Progenitor cell of endocrine pancreas (in vitro differentiated cells): ENCODE results near the gene SCIN. TPM values are rescaled to one million over a fixed set of nuclear protein-coding genes. Genes with fewer than 3 reads are reported as not detected.
"Not testable (repeated sequence)": the region's sequence is repeated elsewhere in the genome, so short reads cannot be mapped to it uniquely, and the experiment has no call there.

Experiments
- DNase-seq: peaks from one replicate; pipeline ENCODE4 v3.0.0; 2021; ENCODE audit warnings: low spot score; ENCODE audit not compliant: unreplicated experiment
- H3K27ac Mint-ChIP-seq: 2 replicates; pipeline ENCODE4 v1.8.0; 2021; ENCODE audit warnings: mild to moderate bottlenecking, moderate library complexity, mixed read lengths
- H3K27me3 Mint-ChIP-seq: 2 replicates; pipeline ENCODE4 v1.8.0; 2021; ENCODE audit warnings: mixed read lengths
- H3K36me3 Mint-ChIP-seq: 2 replicates; pipeline ENCODE4 v1.8.0; 2022; ENCODE audit warnings: mixed read lengths; ENCODE audit not compliant: insufficient read depth
- H3K4me1 Mint-ChIP-seq: 2 replicates; pipeline ENCODE4 v1.8.0; 2021; ENCODE audit warnings: low read depth, mixed read lengths
- H3K4me3 Mint-ChIP-seq: 2 replicates; pipeline ENCODE4 v1.8.0; 2021; ENCODE audit warnings: low read depth, mild to moderate bottlenecking, moderate library complexity, mixed read lengths
- H3K9me3 Mint-ChIP-seq: 2 replicates; pipeline ENCODE4 v1.8.0; 2021; ENCODE audit warnings: low read depth, mixed read lengths
- total RNA-seq: library from RNA; stranded (reverse); gene quantifications from 2 replicates; pipeline ENCODE4 v1.2.1, GENCODE V29; 2021
- TF ChIP-seq, protein P1 (sequence below): fragments of 200-600 bp; sonication (generic); IDR thresholded peaks from one replicate; pipeline ENCODE4 v1.5.0; 2021; ENCODE audit warnings: antibody characterized with exemption, mild to moderate bottlenecking; ENCODE audit not compliant: unreplicated experiment

Gene SCIN
- total RNA-seq, 1 donor from 2014 or later, result 0.10 TPM

DNA sequence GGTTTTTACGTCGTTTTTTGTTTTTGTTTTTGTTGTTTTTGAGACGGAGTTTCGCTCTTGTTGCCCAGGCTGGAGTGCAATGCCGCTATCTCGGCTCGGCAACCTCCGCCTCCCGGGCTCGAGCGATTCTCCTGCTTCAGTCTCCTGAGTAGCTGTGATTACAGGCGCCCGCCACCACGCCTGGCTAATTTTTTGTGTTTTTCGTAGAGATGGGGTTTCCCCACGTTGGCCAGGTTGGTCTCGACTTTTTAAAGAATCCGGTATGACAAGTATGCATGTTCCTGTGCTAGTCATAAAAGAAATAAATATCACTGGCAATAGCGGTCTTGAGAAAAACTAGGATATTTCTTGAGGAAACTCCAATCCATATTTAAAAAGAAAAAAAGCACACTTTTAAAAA is 114.2 kb downstream of the SCIN start:
- H3K36me3 Mint-ChIP-seq, result no peaks in the 10 kb centered on the region
- H3K27me3 Mint-ChIP-seq, result no peaks in the 10 kb centered on the region
- H3K27ac Mint-ChIP-seq, result no peak overlapping the region
- DNase-seq, result no peak
- no peaks in the 10 kb centered on the region for H3K9me3 Mint-ChIP-seq
- TF ChIP-seq, protein P1, sequence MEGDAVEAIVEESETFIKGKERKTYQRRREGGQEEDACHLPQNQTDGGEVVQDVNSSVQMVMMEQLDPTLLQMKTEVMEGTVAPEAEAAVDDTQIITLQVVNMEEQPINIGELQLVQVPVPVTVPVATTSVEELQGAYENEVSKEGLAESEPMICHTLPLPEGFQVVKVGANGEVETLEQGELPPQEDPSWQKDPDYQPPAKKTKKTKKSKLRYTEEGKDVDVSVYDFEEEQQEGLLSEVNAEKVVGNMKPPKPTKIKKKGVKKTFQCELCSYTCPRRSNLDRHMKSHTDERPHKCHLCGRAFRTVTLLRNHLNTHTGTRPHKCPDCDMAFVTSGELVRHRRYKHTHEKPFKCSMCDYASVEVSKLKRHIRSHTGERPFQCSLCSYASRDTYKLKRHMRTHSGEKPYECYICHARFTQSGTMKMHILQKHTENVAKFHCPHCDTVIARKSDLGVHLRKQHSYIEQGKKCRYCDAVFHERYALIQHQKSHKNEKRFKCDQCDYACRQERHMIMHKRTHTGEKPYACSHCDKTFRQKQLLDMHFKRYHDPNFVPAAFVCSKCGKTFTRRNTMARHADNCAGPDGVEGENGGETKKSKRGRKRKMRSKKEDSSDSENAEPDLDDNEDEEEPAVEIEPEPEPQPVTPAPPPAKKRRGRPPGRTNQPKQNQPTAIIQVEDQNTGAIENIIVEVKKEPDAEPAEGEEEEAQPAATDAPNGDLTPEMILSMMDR, result no peak
- H3K4me3 Mint-ChIP-seq, result no peak overlapping the region
- H3K4me1 Mint-ChIP-seq, result peaks cover 18% of the 10 kb centered on the region

DNA sequence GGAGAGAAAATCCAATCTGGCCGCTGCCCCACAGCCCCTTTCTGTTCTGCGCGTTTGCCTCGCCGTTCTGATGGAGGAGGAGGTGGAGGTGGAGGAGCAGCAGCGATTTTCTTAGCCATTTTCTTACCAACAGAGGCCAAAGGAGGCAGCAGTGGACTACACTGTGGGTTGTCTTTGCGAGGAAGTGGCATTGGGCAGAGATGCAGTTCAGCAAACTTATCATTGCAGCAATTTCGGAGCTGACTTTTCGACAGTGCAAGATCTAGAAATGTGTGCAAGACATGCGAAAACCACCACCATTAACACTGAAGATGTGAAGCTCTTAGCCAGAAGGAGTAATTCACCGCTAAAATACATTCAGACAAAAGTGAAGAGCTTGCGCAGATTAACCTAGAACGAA is 115.0 kb downstream of the SCIN start:
- DNase-seq, result peak; percentile 24
- Mint-ChIP-seq H3K36me3 (no peaks in the 10 kb centered on the region), H3K4me1 (peaks cover 20% of the 10 kb centered on the region), H3K4me3 (peak overlapping the region; percentile 88), H3K27me3 (no peaks in the 10 kb centered on the region), H3K27ac (peak overlapping the region; percentile 89), H3K9me3 (no peaks in the 10 kb centered on the region)
- TF ChIP-seq, protein P1, result peak; percentile 54

DNA sequence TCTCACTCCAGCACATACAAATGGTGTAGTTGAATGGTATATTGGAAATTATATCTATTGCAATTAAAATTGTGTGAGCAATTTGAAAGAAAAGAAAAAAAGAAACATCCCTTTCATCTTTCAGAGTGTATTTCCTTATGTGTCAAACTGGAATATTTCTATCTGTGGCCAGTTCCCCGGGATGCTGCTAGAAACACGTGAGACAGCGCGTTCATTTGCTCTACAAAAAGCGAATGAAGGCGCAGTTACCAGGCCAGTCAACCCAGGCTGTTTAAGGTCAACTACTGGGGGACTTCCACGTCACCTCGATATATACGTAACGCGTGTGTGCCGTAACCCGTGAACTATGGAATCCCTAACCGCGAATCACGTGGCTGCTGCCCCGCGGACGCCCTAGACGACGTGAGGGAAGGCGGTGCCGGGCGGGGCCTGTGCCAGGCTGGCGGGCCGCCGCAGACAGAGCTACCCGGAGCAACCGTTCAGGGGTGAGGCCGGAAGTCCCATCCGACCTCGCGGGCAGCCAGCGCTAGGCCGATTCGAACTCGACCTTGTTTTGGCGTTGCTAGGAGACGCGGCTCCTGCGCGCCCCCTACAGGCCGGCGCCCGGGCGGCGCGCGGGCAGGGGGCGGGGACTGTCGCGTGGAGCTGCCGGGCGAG is 115.8 kb downstream of the SCIN start:
- no peaks in the 10 kb centered on the region for H3K27me3 Mint-ChIP-seq
- H3K9me3 Mint-ChIP-seq, result no peaks in the 10 kb centered on the region
- peak overlapping the region; percentile 88 for H3K4me3 Mint-ChIP-seq

DNA sequence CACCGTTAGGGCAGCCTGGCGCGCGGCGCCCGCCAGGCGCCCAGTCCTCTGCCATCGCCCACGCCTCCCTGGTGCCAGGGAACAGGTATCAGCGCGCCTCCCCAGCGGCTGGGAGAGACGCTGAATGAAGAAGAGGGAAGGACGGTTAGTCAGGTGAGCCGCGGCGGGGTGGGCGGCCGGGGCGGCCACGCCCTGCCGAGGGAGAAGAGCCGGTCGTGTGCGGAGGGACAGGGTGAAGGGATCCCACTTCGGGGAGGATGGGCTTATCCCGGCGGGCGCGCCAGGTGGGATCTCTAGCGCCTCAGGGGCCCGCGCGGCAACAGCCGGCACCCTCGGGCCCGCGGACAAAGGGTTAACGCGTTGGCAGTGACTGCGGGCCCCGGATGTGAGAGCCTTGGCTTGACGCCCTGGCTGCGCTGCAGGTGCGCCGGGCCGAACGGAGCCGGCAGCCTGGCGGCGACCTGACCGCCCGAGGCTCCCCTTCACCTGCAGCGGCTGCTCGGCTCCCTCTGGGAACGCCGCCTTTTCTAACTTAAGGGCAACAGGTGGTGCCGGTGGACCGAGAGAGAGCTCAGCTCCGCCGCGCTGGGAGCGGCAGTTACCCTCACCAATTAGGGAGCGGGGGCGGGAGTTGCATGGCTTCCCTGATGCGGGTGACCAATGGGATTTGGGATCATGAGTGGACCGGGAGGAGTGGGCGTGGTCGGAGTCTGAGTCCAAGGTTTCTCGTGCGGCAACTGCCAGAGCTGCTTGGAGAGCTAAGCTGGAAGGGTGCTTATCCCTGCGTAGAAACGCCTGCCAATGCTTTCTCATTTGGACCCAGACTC is 116.6 kb downstream of the SCIN start, which contains the start of gene ARL4A:
ARL4A (plus strand) TSS at position 743 of the 827 bp plus-strand sequence. CDS start 622 bp downstream, outside the sequence.
- Mint-ChIP-seq H3K27ac (peak within 1 kb of the TSS; percentile 98), H3K9me3 (no peaks in the 10 kb centered on the region), H3K4me1 (peaks cover 14% of the 10 kb centered on the region), H3K4me3 (peak within 1 kb of the TSS; percentile 88), H3K27me3 (no peaks in the 10 kb centered on the region), H3K36me3 (no peaks in the 10 kb centered on the region)
- TF ChIP-seq, protein P1, result peak; percentile 9
- DNase-seq, result peak; percentile 95

More for the DNA sequence above, 115.8 kb downstream of the SCIN start:
- no peaks in the 10 kb centered on the region for H3K36me3 Mint-ChIP-seq
- TF ChIP-seq, protein P1, result peak; percentile 98
- peaks cover 18% of the 10 kb centered on the region for H3K4me1 Mint-ChIP-seq
- peak; percentile 94 for DNase-seq
- H3K27ac Mint-ChIP-seq, result peak overlapping the region; percentile 98

DNA sequence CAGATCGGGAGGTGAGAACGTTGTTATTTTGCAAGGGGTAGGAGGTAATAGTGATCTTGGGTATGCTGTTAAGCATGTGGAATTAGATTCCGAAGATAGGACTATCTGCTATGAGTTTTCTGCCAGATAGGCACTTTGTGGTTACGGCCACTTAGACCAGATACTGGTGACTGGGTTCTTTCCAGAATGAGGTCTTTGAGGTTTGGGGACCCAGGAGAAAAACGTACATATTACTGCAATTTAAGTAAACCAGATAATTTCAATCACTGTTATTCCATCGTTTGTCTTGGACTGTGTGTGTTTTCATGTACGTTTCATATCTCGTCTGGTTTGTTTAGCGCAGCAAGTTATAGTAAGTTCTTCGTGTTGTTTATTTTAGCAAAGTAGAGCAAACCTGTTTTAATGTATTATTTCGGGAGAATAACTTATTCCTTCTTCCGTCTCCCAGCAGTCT is 117.2 kb downstream of the SCIN start:
- Mint-ChIP-seq H3K4me1 (peaks cover 14% of the 10 kb centered on the region), H3K27ac (peak overlapping the region; percentile 51), H3K36me3 (no peaks in the 10 kb centered on the region), H3K27me3 (no peaks in the 10 kb centered on the region), H3K9me3 (no peaks in the 10 kb centered on the region), H3K4me3 (peak overlapping the region; percentile 88)
- DNase-seq, result no peak
- TF ChIP-seq, protein P1, result no peak

DNA sequence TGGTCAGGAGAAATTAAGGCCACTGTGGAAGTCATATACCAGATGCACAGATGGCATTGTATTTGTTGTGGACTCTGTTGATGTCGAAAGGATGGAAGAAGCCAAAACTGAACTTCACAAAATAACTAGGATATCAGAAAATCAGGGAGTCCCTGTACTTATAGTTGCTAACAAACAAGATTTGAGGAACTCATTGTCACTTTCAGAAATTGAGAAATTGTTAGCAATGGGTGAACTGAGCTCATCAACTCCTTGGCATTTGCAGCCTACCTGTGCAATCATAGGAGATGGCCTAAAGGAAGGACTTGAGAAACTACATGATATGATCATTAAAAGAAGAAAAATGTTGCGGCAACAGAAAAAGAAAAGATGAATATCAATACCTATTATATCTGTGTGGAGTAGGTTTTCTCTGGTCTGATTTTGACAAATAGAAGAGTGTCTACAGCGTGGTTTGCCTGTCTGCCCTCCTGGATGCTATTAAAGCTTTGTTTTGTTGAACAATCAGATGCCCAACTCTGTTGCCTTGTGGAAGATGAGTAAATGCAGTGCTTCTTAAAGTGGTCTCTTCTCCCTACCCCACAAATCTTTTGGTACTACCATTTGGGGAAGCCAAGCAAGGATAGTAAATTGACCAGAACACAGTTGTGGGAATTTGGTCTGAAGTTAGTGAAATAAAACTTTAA is 118.1 kb downstream of the SCIN start:
- H3K4me3 Mint-ChIP-seq, result peak overlapping the region; percentile 88
- peaks cover 14% of the 10 kb centered on the region for H3K4me1 Mint-ChIP-seq
- not testable (repeated sequence) for H3K27ac Mint-ChIP-seq, H3K27me3 Mint-ChIP-seq, H3K36me3 Mint-ChIP-seq, DNase-seq, H3K9me3 Mint-ChIP-seq
